H9 (cell line): ENCODE measurements around the gene CCDC102A. TPM values are rescaled to one million over a fixed set of nuclear protein-coding genes. Genes with fewer than 3 reads are reported as not detected.
A peak's percentile ranks its signal among the peaks of the same experiment; 100 is the strongest.

Experiments
- DNase-seq: peaks from one replicate; pipeline ENCODE4 v3.0.0-alpha.2; 2017
- H2AFZ ChIP-seq: one replicate; pipeline ENCODE4 v1.6.1; 2013; ENCODE audit warnings: mild to moderate bottlenecking, low read length, control low read depth, moderate library complexity
- H2AK5ac ChIP-seq: 2 replicates; pipeline ENCODE4 v1.6.1; 2013; ENCODE audit warnings: low read length, control low read depth, mixed read lengths; ENCODE audit not compliant: insufficient read length
- H2BK120ac ChIP-seq: one replicate; pipeline ENCODE4 v1.6.1; 2013; ENCODE audit warnings: low read depth, mild to moderate bottlenecking, low read length, control low read depth, inconsistent platforms; ENCODE audit not compliant: poor library complexity, severe bottlenecking
- H2BK12ac ChIP-seq: 2 replicates; pipeline ENCODE4 v1.6.1; 2013; ENCODE audit warnings: low read length, control low read depth, mixed read lengths, low read depth; ENCODE audit not compliant: insufficient read length
- H2BK15ac ChIP-seq: 2 replicates; pipeline ENCODE4 v1.6.1; 2013; ENCODE audit warnings: low read depth, low read length, control low read depth
- H2BK20ac ChIP-seq: one replicate; pipeline ENCODE4 v1.6.1; 2013; ENCODE audit warnings: low read depth, mild to moderate bottlenecking, low read length, control low read depth, inconsistent platforms; ENCODE audit not compliant: poor library complexity, severe bottlenecking
- H2BK5ac ChIP-seq: 2 replicates; pipeline ENCODE4 v1.6.1; 2013; ENCODE audit warnings: low read length, control low read depth, mixed read lengths; ENCODE audit not compliant: insufficient read length
- H3K14ac ChIP-seq: 2 replicates; pipeline ENCODE4 v1.6.1; 2013; ENCODE audit warnings: low read length, control low read depth; ENCODE audit not compliant: insufficient read depth
- H3K18ac ChIP-seq: 2 replicates; pipeline ENCODE4 v1.6.1; 2013; ENCODE audit warnings: low read depth, mild to moderate bottlenecking, mixed read lengths, low read length, control low read depth; ENCODE audit not compliant: insufficient read length
- H3K23ac ChIP-seq: 2 replicates; pipeline ENCODE4 v1.6.1; 2013; ENCODE audit warnings: low read length, control low read depth, mixed read lengths, low read depth; ENCODE audit not compliant: insufficient read length
- H3K23me2 ChIP-seq: 2 replicates; pipeline ENCODE4 v1.6.1; 2013; ENCODE audit warnings: low read depth, mild to moderate bottlenecking, mixed read lengths, low read length, control low read depth; ENCODE audit not compliant: insufficient read length, poor library complexity, severe bottlenecking
- H3K27ac ChIP-seq: 2 replicates; pipeline ENCODE4 v1.5.1; 2013; ENCODE audit warnings: low read length, control low read depth, mixed read lengths, low read depth; ENCODE audit not compliant: insufficient read length
- H3K27me3 ChIP-seq: 2 replicates; pipeline ENCODE4 v1.6.1; 2013; ENCODE audit warnings: low read length, control low read depth, inconsistent platforms; ENCODE audit not compliant: insufficient read depth
- H3K4ac ChIP-seq: 2 replicates; pipeline ENCODE4 v1.6.1; 2013; ENCODE audit warnings: low read depth, mild to moderate bottlenecking, control low read depth, inconsistent platforms, low read length, moderate library complexity
- H3K4me1 ChIP-seq: 2 replicates; pipeline ENCODE4 v1.6.1; 2013; ENCODE audit warnings: low read length, control low read depth, inconsistent platforms; ENCODE audit not compliant: insufficient read depth
- H3K4me2 ChIP-seq: 2 replicates; pipeline ENCODE4 v1.6.1; 2013; ENCODE audit warnings: low read length, control low read depth, mixed read lengths; ENCODE audit not compliant: insufficient read length, insufficient read depth
- H3K56ac ChIP-seq: 2 replicates; pipeline ENCODE4 v1.6.1; 2013; ENCODE audit warnings: low read depth, mild to moderate bottlenecking, mixed read lengths, low read length, control low read depth; ENCODE audit not compliant: insufficient read length
- H3K79me1 ChIP-seq: 2 replicates; pipeline ENCODE4 v1.6.1; 2013; ENCODE audit warnings: low read depth, mild to moderate bottlenecking, moderate library complexity, low read length, control low read depth, inconsistent platforms; ENCODE audit not compliant: insufficient read depth, poor library complexity, severe bottlenecking
- H3K79me2 ChIP-seq: 2 replicates; pipeline ENCODE4 v1.6.1; 2013; ENCODE audit warnings: low read length, control low read depth, inconsistent platforms; ENCODE audit not compliant: insufficient read depth
- H3K9ac ChIP-seq: 2 replicates; pipeline ENCODE4 v1.6.1; 2013; ENCODE audit warnings: low read length, control low read depth, mixed read lengths; ENCODE audit not compliant: insufficient read length; ENCODE audit errors: extremely low read depth
- H3K9me3 ChIP-seq: one replicate; pipeline ENCODE4 v1.6.1; 2013; ENCODE audit warnings: low read depth, low read length, inconsistent platforms; ENCODE audit not compliant: control insufficient read depth
- H3T11ph ChIP-seq: one replicate; pipeline ENCODE4 v1.6.1; 2013; ENCODE audit warnings: mild to moderate bottlenecking, low read length, control low read depth, inconsistent platforms
- H4K20me1 ChIP-seq: one replicate; pipeline ENCODE4 v1.6.1; 2013; ENCODE audit not compliant: control insufficient read depth, insufficient read length, insufficient read depth
- H4K5ac ChIP-seq: 2 replicates; pipeline ENCODE4 v1.6.1; 2013; ENCODE audit warnings: low read depth, mild to moderate bottlenecking, mixed read lengths, low read length, control low read depth; ENCODE audit not compliant: insufficient read length
- H4K8ac ChIP-seq: replicated peaks from 2 replicates; pipeline ENCODE4 v1.6.1; 2013; ENCODE audit warnings: low read length, control low read depth, mixed read lengths, low read depth; ENCODE audit not compliant: insufficient read length
- H4K91ac ChIP-seq: 2 replicates; pipeline ENCODE4 v1.6.1; 2013; ENCODE audit warnings: low read depth, mild to moderate bottlenecking, moderate library complexity, mixed read lengths, low read length, control low read depth; ENCODE audit not compliant: insufficient read length
- H3K27ac Mint-ChIP-seq, 3 experiments: 2 replicates in 2 of 3; 3 replicates in 1 of 3; pipeline ENCODE4 v1.8.0; 2020 to 2021; ENCODE audit warnings: mixed read lengths in 3 of 3, mild to moderate bottlenecking in 1 of 3, moderate library complexity in 1 of 3
- H3K27me3 Mint-ChIP-seq: 2 replicates; pipeline ENCODE4 v1.8.0; 2021; ENCODE audit warnings: low read depth, mild to moderate bottlenecking, moderate library complexity, mixed read lengths
- H3K36me3 Mint-ChIP-seq, 3 experiments: 2 replicates in 2 of 3; 3 replicates in 1 of 3; pipeline ENCODE4 v1.8.0; 2020 to 2021; ENCODE audit warnings: low read depth in 3 of 3, mixed read lengths in 3 of 3; ENCODE audit not compliant: insufficient read depth in 1 of 3
- H3K4me1 Mint-ChIP-seq, 2 experiments: 2 replicates each; pipeline ENCODE4 v1.8.0; 2020; ENCODE audit warnings: mixed read lengths in 2 of 2
- H3K4me3 Mint-ChIP-seq, 2 experiments: 2 replicates in 1 of 2; 3 replicates in 1 of 2; pipeline ENCODE4 v1.8.0; 2020 to 2021; ENCODE audit warnings: mild to moderate bottlenecking in 2 of 2, mixed read lengths in 2 of 2, moderate library complexity in 1 of 2
- H3K9me3 Mint-ChIP-seq, 2 experiments: 2 replicates in 1 of 2; 3 replicates in 1 of 2; pipeline ENCODE4 v1.8.0; 2020; ENCODE audit warnings: mild to moderate bottlenecking in 2 of 2, mixed read lengths in 2 of 2, moderate library complexity in 1 of 2
- CTCF ChIP-seq: fragments of 200-600 bp; sonication (generic); conservative IDR thresholded peaks from 3 replicates; pipeline ENCODE4 v1.8.0; 2021; ENCODE audit warnings: antibody characterized with exemption, mild to moderate bottlenecking
- WGBS: extraction: QIAGEN DNeasy Blood & Tissue Kit; methylation state at CpG from one replicate; pipeline ENCODE4 v1.1.7; 2013; ENCODE audit warnings: missing lambda C conversion rate, low lambda C conversion rate, mixed read lengths; ENCODE audit not compliant: insufficient read length; ENCODE audit errors: extremely low coverage; 5-methylcytosine and 5-hydroxymethylcytosine counted together
- total RNA-seq: library from RNA; stranded (reverse); gene quantifications from 2 replicates; pipeline ENCODE4 v1.2.1, GENCODE V29; 2021

CCDC102A gene
- total RNA-seq, 1 experiment from 2014 or later: 8.2 TPM

- no peaks in the 10 kb centered on the region for H3K9me3 ChIP-seq
- H4K91ac ChIP-seq: no peak overlapping the region
- H4K20me1 ChIP-seq: no peaks in the 10 kb centered on the region
- H3K4me1 ChIP-seq: no peaks in the 10 kb centered on the region
- H3K23ac ChIP-seq: no peak overlapping the region
- no peak overlapping the region for H3K4me2 ChIP-seq
- H2BK120ac ChIP-seq: no peak overlapping the region
- no peak overlapping the region for H4K5ac ChIP-seq
- H2AFZ ChIP-seq: no peak overlapping the region
- H3K4ac ChIP-seq: no peak overlapping the region
- H3K14ac ChIP-seq: no peak overlapping the region
- H3K79me2 ChIP-seq: no peaks in the 10 kb centered on the region
- H2BK5ac ChIP-seq: no peak overlapping the region
- no peak overlapping the region for H3K9ac ChIP-seq
- no peak for DNase-seq
- Mint-ChIP-seq H3K27ac (peak overlapping the region in 1 of 3 experiments; percentile 49; a peak in 1 of 7 replicates), H3K36me3 (peaks cover 10 to 21% (median 14%) of the 10 kb centered on the region in 3 experiments), H3K9me3 (peaks cover 8 to 17% of the 10 kb centered on the region in 2 experiments), H3K27me3 (peaks cover 22% of the 10 kb centered on the region), H3K4me1 (peaks cover 0 to 4% of the 10 kb centered on the region in 2 experiments; a peak in 1 of 4 replicates), H3K4me3 (no peak overlapping the region; a peak in 1 of 5 replicates)
- H2BK12ac ChIP-seq: no peak overlapping the region
- no peak overlapping the region for H3K56ac ChIP-seq
- H3K27me3 ChIP-seq: no peaks in the 10 kb centered on the region
- no peak overlapping the region for H3K18ac ChIP-seq
- no peaks in the 10 kb centered on the region for H3K23me2 ChIP-seq
- no peak overlapping the region for H4K8ac ChIP-seq
- H3T11ph ChIP-seq: no peak overlapping the region
- no peak for TF ChIP-seq CTCF
- no peak overlapping the region for H2BK15ac ChIP-seq
- H2BK20ac ChIP-seq: no peak overlapping the region
- no peak overlapping the region for H2AK5ac ChIP-seq
- H3K79me1 ChIP-seq: no peaks in the 10 kb centered on the region
- WGBS: no CpG with 5 or more reads among the region's 3 CpGs
- no peak overlapping the region for H3K27ac ChIP-seq
These were observed 27.0 kb upstream of the CCDC102A start for GRCh38 chr16:57563487-57563750.
